HCT116 (cell line): ENCODE measurements around the gene SPG7.

Experiments
- EGR1 ChIP-seq: IDR thresholded peaks from 2 replicates; pipeline ENCODE4 v1.6.1; 2012; ENCODE audit warnings: low read depth
- EZH2 ChIP-seq: fragments of 200-600 bp; sonication (generic); IDR thresholded peaks from 2 replicates; pipeline ENCODE4 v1.6.1; 2017; ENCODE audit warnings: antibody characterized with exemption, mixed run types
- POLR2A ChIP-seq: IDR thresholded peaks from 2 replicates; pipeline ENCODE4 v1.7.0; 2011; ENCODE audit warnings: borderline replicate concordance; ENCODE audit not compliant: insufficient read depth, insufficient read length; ENCODE audit errors: extremely low read depth
- SRF ChIP-seq: IDR thresholded peaks from 2 replicates; pipeline ENCODE4 v1.6.1; 2012; ENCODE audit warnings: low read depth
- ZNF274 ChIP-seq: fragments of 200-500 bp; sonication (Bioruptor generic); IDR thresholded peaks from 2 replicates; pipeline ENCODE4 v1.6.1; 2014; ENCODE audit warnings: mild to moderate bottlenecking, low read depth, low read length, inconsistent platforms
- TF ChIP-seq, protein P1 (sequence below), 3 experiments: fragments of 200-600 bp in 1 of 3; sonication (generic) in 1 of 3; IDR thresholded peaks in 2 of 3; conservative IDR thresholded peaks in 1 of 3; 2 replicates each; pipeline ENCODE4 v1.5.1; 2012 to 2017; ENCODE audit warnings: low read depth in 2 of 3, low read length in 2 of 3, antibody characterized with exemption in 1 of 3, borderline replicate concordance in 1 of 3, control low read depth in 1 of 3, mild to moderate bottlenecking in 1 of 3, mixed read lengths in 1 of 3, mixed run types in 1 of 3, moderate library complexity in 1 of 3; ENCODE audit not compliant: insufficient read depth in 1 of 3
- TF ChIP-seq, protein P2 (sequence below): IDR thresholded peaks from 2 replicates; pipeline ENCODE4 v1.6.1; 2011; ENCODE audit warnings: mild to moderate bottlenecking, low read length, moderate library complexity; ENCODE audit not compliant: insufficient replicate concordance; ENCODE audit errors: extremely low read depth
- TF ChIP-seq, protein P3 (sequence below): IDR thresholded peaks from 2 replicates; pipeline ENCODE4 v1.6.1; 2012; ENCODE audit warnings: low read depth

DNA sequence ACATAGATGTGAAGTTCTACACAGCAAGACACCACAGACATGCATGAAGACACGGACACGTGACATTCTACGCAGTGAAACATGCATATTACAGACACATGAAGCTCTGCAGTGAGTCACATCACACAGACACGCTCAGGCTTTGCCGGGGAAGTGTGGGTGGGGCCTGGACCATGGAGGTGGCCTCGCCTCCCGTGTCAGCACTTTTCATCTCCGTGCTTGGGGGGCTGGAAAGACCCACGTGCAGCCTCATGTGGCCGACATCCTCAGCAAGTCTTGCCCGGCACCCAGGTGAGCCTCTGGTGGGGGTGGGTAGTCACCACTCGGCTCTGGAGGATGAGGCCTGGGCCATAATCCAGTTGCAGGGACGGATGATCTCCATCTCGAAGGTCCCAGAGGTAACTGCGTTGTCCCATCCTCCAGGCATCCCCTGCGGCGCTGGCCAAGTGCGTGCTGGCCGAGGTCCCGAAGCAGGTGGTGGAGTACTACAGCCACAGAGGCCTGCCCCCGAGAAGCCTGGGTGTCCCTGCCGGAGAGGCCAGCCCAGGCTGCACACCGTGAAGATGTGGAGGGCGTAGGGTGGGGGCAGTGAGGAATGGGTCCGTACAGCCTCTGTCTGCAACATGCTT, 88.0 kb downstream of the SPG7 start:
- TF ChIP-seq, protein P1, sequence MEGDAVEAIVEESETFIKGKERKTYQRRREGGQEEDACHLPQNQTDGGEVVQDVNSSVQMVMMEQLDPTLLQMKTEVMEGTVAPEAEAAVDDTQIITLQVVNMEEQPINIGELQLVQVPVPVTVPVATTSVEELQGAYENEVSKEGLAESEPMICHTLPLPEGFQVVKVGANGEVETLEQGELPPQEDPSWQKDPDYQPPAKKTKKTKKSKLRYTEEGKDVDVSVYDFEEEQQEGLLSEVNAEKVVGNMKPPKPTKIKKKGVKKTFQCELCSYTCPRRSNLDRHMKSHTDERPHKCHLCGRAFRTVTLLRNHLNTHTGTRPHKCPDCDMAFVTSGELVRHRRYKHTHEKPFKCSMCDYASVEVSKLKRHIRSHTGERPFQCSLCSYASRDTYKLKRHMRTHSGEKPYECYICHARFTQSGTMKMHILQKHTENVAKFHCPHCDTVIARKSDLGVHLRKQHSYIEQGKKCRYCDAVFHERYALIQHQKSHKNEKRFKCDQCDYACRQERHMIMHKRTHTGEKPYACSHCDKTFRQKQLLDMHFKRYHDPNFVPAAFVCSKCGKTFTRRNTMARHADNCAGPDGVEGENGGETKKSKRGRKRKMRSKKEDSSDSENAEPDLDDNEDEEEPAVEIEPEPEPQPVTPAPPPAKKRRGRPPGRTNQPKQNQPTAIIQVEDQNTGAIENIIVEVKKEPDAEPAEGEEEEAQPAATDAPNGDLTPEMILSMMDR (IDR thresholded peaks at IDR 0.05 in 2 of 3, conservative IDR thresholded peaks at IDR 0.05 in 1 of 3; ENCODE audit: borderline replicate concordance in 1 of 3, insufficient read depth in 1 of 3, low read depth in 2 of 3, low read length in 2 of 3), result no peak
- TF ChIP-seq, protein P2, sequence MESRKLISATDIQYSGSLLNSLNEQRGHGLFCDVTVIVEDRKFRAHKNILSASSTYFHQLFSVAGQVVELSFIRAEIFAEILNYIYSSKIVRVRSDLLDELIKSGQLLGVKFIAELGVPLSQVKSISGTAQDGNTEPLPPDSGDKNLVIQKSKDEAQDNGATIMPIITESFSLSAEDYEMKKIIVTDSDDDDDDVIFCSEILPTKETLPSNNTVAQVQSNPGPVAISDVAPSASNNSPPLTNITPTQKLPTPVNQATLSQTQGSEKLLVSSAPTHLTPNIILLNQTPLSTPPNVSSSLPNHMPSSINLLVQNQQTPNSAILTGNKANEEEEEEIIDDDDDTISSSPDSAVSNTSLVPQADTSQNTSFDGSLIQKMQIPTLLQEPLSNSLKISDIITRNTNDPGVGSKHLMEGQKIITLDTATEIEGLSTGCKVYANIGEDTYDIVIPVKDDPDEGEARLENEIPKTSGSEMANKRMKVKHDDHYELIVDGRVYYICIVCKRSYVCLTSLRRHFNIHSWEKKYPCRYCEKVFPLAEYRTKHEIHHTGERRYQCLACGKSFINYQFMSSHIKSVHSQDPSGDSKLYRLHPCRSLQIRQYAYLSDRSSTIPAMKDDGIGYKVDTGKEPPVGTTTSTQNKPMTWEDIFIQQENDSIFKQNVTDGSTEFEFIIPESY, result no peak
- TF ChIP-seq SRF (no peak), EZH2 (no peak), EGR1 (no peak), ZNF274 (no peak), POLR2A (no peak)
- TF ChIP-seq, protein P3, sequence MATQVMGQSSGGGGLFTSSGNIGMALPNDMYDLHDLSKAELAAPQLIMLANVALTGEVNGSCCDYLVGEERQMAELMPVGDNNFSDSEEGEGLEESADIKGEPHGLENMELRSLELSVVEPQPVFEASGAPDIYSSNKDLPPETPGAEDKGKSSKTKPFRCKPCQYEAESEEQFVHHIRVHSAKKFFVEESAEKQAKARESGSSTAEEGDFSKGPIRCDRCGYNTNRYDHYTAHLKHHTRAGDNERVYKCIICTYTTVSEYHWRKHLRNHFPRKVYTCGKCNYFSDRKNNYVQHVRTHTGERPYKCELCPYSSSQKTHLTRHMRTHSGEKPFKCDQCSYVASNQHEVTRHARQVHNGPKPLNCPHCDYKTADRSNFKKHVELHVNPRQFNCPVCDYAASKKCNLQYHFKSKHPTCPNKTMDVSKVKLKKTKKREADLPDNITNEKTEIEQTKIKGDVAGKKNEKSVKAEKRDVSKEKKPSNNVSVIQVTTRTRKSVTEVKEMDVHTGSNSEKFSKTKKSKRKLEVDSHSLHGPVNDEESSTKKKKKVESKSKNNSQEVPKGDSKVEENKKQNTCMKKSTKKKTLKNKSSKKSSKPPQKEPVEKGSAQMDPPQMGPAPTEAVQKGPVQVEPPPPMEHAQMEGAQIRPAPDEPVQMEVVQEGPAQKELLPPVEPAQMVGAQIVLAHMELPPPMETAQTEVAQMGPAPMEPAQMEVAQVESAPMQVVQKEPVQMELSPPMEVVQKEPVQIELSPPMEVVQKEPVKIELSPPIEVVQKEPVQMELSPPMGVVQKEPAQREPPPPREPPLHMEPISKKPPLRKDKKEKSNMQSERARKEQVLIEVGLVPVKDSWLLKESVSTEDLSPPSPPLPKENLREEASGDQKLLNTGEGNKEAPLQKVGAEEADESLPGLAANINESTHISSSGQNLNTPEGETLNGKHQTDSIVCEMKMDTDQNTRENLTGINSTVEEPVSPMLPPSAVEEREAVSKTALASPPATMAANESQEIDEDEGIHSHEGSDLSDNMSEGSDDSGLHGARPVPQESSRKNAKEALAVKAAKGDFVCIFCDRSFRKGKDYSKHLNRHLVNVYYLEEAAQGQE, result no peak
